NCI-H2171 treated with DMSO at 0.1 percent for 48 hours (cell line): ENCODE results near the gene SDC4.
A peak's percentile ranks its signal among the peaks of the same experiment; 100 is the strongest.

Experiments
- DNase-seq: peaks from one replicate; lab custom pipeline; 2025; lab: John Stamatoyannopoulos, UW

Gene SDC4

GRCh38 chr20:45297786-45298497 is 50.3 kb downstream of the SDC4 start:
- no peak for DNase-seq

GRCh38 chr20:45294659-45295058 is 53.6 kb downstream of the SDC4 start:
- DNase-seq = no peak

GRCh38 chr20:45294003-45294368 is 54.2 kb downstream of the SDC4 start:
- no peak for DNase-seq

DNA sequence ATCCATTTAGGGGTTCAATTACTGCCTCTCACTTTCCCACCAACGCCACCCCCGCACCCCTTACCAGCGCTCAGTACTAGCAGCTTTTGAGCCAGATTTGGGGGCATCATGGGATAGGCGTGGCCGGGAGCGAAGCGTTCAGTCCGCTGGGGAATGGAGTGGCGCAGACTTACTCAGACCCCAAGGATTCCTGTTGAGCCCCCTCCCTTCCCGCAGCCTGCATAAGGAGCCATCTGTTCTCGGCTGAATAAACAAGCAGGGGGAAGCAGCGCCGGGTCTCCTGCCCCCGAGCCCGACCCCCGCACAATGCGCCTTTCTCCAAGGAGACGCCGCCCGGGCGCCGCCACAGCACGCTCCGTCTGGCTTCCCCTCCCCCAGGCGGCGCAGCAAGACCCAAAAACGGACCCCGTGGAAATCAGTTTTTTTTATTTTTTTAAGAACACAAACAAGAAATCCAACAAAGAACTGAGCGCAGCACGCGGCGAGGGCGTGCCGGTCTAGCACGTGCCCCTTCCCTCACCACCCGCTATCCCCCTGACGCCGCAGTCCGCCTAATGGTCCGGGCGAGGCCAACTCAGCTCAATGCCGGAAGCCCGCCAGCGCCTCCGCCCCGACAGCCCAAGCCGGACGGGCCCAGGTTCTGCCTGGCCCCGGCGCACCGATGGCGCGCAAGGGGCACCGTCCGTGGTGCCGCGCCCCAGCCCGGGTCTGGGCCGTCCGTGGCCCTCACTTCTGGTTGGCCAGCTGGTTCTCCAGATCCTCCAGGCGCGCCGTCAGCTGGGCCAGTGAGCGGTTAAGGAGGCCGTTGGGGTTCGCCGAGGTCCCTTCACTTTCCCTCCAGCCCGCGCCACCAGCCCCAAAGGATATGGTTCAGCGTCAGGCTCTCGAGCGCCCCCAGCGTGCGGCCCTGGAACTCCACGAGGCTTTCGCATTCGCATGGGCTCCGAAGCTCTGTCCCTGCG is 54.9 kb downstream of the SDC4 start:
- peak; percentile 94 for DNase-seq

DNA sequence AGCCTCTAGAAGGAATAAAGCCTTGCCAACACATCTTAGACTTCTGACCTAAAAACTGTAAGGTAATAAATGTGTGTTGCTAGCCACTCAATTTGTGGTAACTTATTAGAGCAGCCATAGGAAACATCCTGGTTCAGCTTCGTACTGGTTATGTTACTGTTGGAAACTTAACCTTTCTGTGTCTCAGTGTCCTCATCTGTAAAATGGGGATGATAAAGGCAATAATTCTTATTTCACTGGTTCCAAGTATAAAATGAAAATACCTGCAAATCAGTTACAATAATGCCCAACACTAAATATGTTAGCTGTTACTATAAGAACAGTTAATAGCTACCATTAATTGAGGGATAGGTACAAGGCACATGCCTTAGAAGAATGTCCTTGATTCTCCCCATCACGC is 55.9 kb downstream of the SDC4 start:
- DNase-seq = no peak

GRCh38 chr20:45291526-45291925 is 56.7 kb downstream of the SDC4 start:
- DNase-seq = no peak

- DNase-seq = peak; percentile 86
Measured at GRCh38 chr20:45290677-45291355, 57.4 kb downstream of the SDC4 start.

DNA sequence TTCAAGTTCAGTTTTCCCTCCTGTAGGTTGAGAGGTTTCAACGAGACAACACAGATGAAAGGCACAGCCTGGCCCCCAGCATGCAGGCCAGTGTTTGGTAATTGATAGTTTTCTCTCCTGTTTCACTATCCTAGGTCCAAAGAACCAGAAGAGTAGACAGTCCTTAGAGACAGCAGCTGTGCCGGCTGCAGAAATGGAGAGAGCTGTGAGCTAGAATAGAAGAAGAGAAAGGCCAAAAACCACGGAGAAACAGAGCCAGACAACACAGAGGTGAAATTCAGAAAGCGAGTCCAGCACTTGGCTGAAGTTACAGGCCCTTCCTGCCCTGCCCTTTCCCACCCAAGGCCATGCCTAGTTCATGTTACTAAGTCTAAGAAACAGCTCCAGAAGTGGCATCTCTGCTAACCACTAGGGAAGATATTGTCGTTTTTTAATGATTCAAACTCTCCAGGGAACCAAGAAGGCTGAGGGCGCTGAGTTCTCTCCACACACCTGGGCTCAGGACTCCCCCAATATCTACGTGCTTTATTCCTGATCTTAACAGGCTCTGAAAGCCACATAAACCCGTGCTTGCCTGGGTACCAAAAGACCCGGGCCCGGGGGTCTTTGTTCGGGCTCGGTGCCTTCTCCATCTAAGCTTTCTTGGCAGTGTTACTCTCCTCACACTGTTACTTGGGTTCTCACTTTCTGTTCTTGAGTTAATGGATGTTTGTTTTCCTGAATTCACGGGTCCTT is 58.1 kb downstream of the SDC4 start:
- no peak for DNase-seq

DNA sequence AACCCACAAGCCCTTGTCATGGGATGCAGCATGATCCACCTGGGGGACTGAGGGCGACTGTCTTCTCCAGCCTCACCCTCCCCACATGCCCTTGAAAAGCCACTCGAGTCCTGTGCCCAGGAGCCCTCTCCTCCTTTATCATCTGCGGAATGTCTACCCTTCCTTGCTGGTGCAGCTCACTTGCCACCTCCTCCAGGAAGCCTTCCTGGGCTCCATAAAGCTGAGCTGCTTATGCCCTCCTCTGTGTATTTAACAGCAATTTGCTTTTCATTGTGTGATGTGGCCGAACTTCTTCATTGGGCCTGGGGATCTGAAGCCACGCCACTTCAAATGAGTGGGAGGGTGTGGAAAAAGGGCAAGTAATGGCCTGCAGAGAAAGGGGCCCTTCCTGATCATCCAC is 59.4 kb downstream of the SDC4 start:
- DNase-seq = no peak

- DNase-seq = no peak
Measured at GRCh38 chr20:45288376-45288775, 59.8 kb downstream of the SDC4 start.

DNA sequence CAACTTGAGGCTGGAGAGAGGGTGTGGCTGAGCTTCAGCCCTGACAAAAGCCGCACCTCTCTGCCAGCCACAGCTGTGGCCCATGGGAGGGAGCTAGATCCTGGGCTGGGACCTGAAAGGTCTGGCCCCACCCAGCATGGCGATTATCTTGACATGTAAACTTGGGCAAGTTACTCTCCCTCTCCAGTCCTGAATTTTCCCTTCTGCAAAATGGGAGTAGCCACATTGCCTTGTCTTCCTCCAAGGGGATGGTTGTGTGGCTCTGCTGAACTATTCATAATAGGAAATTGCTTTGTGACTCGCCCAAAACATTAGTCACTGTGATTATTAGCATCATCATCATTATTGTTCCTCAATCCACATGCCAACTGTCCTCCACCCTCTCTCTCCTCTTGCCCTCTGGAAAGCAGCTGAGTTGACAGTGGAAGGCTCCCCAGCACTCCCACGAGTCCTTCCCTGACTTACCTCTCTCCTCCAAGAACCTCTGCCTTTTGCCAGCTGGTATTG is 64.6 kb downstream of the SDC4 start:
- no peak for DNase-seq

DNA sequence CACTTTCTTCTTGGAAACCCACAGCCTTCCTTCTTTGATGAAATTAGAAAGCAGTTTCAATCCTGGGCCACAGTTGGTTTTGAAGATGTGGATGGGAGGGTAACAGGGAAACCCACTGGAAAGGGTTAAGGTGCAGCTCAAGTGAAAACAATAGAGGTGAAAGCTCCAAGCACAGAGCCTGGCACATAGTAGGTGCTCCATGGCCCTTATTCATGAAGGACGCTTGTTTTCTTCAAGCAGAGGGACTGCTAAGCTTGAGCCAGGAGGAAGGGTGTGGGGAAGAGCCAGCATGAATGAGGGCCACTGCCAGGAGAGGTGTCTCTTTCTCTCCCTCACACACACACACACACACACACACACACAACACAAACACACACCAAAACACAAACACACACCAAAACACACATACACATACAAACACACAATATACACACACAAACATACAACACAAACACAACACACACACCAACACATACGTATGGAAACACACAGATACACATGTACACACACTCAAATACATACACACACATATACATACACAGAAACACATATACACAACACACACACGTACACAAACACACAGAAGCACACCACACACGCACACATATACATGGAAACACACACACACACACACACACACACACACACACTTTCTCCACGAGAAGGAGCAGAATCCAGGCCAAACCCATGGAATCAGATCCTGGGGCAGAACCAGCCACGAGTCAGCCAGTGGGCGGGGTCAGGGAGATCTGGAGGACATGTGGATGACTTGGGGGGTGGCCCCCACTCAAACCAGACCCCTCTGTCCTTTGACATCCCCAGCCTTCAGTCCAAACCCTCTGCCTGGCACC is 65.3 kb downstream of the SDC4 start:
- DNase-seq = no peak

- no peak for DNase-seq
Measured at GRCh38 chr20:45279992-45280391, 68.2 kb downstream of the SDC4 start.

GRCh38 chr20:45275338-45275737 is 72.9 kb downstream of the SDC4 start:
- DNase-seq = no peak
